GM04503 (cell line): ENCODE measurements around the gene LRIG1.

Experiments
- DNase-seq: peaks from one replicate; pipeline ENCODE4 v3.0.0-alpha.2; 2012; ENCODE audit warnings: low read depth

Gene LRIG1

GRCh38 chr3:66443118-66443803 is 57.6 kb downstream of the LRIG1 start:
- no peak for DNase-seq

GRCh38 chr3:66442254-66443117 is 58.3 kb downstream of the LRIG1 start:
- DNase-seq = peak; percentile 45

GRCh38 chr3:66441692-66442091 is 59.1 kb downstream of the LRIG1 start:
- DNase-seq = no peak

GRCh38 chr3:66441129-66441528 is 59.7 kb downstream of the LRIG1 start:
- no peak for DNase-seq

GRCh38 chr3:66439666-66440344 is 61.0 kb downstream of the LRIG1 start:
- DNase-seq = no peak

- no peak for DNase-seq
Measured at GRCh38 chr3:66438046-66438445, 62.8 kb downstream of the LRIG1 start.

- DNase-seq = no peak
Measured at GRCh38 chr3:66437341-66437929, 63.4 kb downstream of the LRIG1 start.

- no peak for DNase-seq
Measured at GRCh38 chr3:66435989-66436388, 64.8 kb downstream of the LRIG1 start.

- no peak for DNase-seq
Measured at GRCh38 chr3:66434726-66435125, 66.1 kb downstream of the LRIG1 start.

GRCh38 chr3:66433522-66433782 is 67.4 kb downstream of the LRIG1 start:
- no peak for DNase-seq

- DNase-seq = no peak
Measured at GRCh38 chr3:66432767-66433521, 67.9 kb downstream of the LRIG1 start.

- no peak for DNase-seq
Measured at GRCh38 chr3:66432041-66432766, 68.6 kb downstream of the LRIG1 start.

- peak; percentile 78 for DNase-seq
Measured at GRCh38 chr3:66431494-66431893, 69.3 kb downstream of the LRIG1 start.

- no peak for DNase-seq
Measured at GRCh38 chr3:66430876-66431275, 69.9 kb downstream of the LRIG1 start.

GRCh38 chr3:66428733-66429132 is 72.1 kb downstream of the LRIG1 start:
- DNase-seq = peak; percentile 94

GRCh38 chr3:66427951-66428474 is 72.8 kb downstream of the LRIG1 start:
- no peak for DNase-seq

- DNase-seq = no peak
Measured at GRCh38 chr3:66427352-66427751, 73.5 kb downstream of the LRIG1 start.

- no peak for DNase-seq
Measured at GRCh38 chr3:66426135-66426534, 74.7 kb downstream of the LRIG1 start.

GRCh38 chr3:66425576-66426114 is 75.2 kb downstream of the LRIG1 start:
- DNase-seq = no peak

- no peak for DNase-seq
Measured at GRCh38 chr3:66425032-66425431, 75.8 kb downstream of the LRIG1 start.

- no peak for DNase-seq
Measured at GRCh38 chr3:66423791-66424190, 77.0 kb downstream of the LRIG1 start.
